ENCODE data around the gene CNOT1.

DNA sequence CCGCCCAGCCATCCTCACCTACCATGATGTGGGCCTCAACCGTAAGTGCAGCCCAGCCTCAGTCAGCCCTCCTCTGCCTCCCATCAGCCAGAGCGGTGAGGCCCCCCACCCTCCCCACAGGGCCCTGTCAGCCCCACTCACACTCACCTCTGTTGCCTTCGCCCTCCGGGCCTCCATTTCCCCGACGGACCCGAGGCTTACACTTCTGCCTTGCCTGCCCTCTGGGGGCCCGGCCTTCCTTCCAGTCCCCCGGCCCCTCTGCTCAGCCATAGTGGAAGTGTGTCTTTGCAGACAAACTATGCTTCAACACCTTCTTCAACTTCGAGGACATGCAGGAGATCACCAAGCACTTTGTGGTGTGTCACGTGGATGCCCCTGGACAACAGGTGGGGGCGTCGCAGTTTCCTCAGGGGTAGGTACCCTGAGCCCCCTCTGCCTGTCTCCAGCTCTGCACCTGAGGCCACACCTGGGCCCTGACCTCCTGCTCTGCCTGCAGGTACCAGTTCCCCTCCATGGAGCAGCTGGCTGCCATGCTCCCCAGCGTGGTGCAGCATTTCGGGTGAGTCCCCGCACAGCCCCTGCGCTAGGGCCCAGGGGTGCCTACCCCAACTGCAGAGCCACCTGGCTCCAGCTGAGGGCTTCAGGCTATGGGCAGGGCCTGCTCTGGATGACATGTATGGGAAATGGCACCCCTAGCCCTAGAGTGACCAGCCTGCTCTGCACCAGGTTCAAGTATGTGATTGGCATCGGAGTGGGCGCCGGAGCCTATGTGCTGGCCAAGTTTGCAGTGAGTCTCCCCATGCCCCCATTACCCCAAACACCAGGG is 125.5 kb downstream of the CNOT1 start:
- TF ChIP-seq, protein P1, sequence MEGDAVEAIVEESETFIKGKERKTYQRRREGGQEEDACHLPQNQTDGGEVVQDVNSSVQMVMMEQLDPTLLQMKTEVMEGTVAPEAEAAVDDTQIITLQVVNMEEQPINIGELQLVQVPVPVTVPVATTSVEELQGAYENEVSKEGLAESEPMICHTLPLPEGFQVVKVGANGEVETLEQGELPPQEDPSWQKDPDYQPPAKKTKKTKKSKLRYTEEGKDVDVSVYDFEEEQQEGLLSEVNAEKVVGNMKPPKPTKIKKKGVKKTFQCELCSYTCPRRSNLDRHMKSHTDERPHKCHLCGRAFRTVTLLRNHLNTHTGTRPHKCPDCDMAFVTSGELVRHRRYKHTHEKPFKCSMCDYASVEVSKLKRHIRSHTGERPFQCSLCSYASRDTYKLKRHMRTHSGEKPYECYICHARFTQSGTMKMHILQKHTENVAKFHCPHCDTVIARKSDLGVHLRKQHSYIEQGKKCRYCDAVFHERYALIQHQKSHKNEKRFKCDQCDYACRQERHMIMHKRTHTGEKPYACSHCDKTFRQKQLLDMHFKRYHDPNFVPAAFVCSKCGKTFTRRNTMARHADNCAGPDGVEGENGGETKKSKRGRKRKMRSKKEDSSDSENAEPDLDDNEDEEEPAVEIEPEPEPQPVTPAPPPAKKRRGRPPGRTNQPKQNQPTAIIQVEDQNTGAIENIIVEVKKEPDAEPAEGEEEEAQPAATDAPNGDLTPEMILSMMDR (IDR thresholded peaks at IDR 0.05): no peak
- TF ChIP-seq POLR2AphosphoS5 (IDR thresholded peaks at IDR 0.05): no peak

Measured in prostate gland (tissue), 2 donors.